DMS53 treated with DMSO at 0.1 percent for 48 hours (cell line): ENCODE results near the gene RALY.

Experiments used
- DNase-seq: peaks from one replicate; lab custom pipeline; 2025; ENCODE audit not compliant: unreplicated experiment; lab: John Stamatoyannopoulos, UW

The RALY gene

GRCh38 chr20:33993576-33994221 is at the start of gene RALY:
TSS of gene RALY (plus strand) at chr20:33993911. CDS start at chr20:34072075, 78,164 bp downstream.
- peak; percentile 98 for DNase-seq

- DNase-seq, result no peak
Measured at GRCh38 chr20:33944914-33945313, 48.8 kb upstream of the RALY start.

GRCh38 chr20:33945391-33946081 is 48.2 kb upstream of the RALY start:
- DNase-seq, result no peak

GRCh38 chr20:33947709-33948295 is 45.9 kb upstream of the RALY start:
- peak; percentile 77 for DNase-seq

GRCh38 chr20:33948480-33948879 is 45.2 kb upstream of the RALY start:
- DNase-seq, result no peak

GRCh38 chr20:33951171-33951570 is 42.5 kb upstream of the RALY start:
- DNase-seq, result no peak

GRCh38 chr20:33954504-33954903 is 39.2 kb upstream of the RALY start:
- DNase-seq, result no peak

- no peak for DNase-seq
Measured at GRCh38 chr20:33963751-33964150, 30.0 kb upstream of the RALY start.

GRCh38 chr20:33964441-33964840 is 29.3 kb upstream of the RALY start:
- no peak for DNase-seq

GRCh38 chr20:33967126-33967525 is 26.6 kb upstream of the RALY start:
- DNase-seq, result no peak

GRCh38 chr20:33969563-33969962 is 24.1 kb upstream of the RALY start:
- no peak for DNase-seq

GRCh38 chr20:33970229-33970628 is 23.5 kb upstream of the RALY start:
- DNase-seq, result no peak

- no peak for DNase-seq
Measured at GRCh38 chr20:33971147-33971975, 22.4 kb upstream of the RALY start.

GRCh38 chr20:33976959-33977358 is 16.8 kb upstream of the RALY start:
- no peak for DNase-seq

- no peak for DNase-seq
Measured at GRCh38 chr20:33977535-33977934, 16.2 kb upstream of the RALY start.

- DNase-seq, result no peak
Measured at GRCh38 chr20:33979094-33979493, 14.6 kb upstream of the RALY start.

GRCh38 chr20:33981347-33981746 is 12.4 kb upstream of the RALY start:
- DNase-seq, result no peak

- no peak for DNase-seq
Measured at GRCh38 chr20:33981964-33982363, 11.7 kb upstream of the RALY start.

- no peak for DNase-seq
Measured at GRCh38 chr20:33983371-33983770, 10.3 kb upstream of the RALY start.

- DNase-seq, result no peak
Measured at GRCh38 chr20:33984182-33984719, 9.5 kb upstream of the RALY start.

- DNase-seq, result no peak
Measured at GRCh38 chr20:33985280-33985679, 8.4 kb upstream of the RALY start.
